HepG2 (cell line): Measurements from ENCODE around the gene CDC34. TPM values are rescaled to one million over a fixed set of nuclear protein-coding genes. Genes with fewer than 3 reads are reported as not detected.

Experiments
- AHR ChIP-seq: IDR thresholded peaks from 2 replicates; pipeline ENCODE4 v1.6.1; 2018; ENCODE audit warnings: missing genetic modification reagents, missing compliant biosample characterization
- AKNA ChIP-seq: sonication (generic); formaldehyde crosslinking; IDR thresholded peaks from 2 replicates; pipeline ENCODE4 v1.4.0; 2020; ENCODE audit warnings: missing genetic modification reagents, borderline replicate concordance
- DMAP1 ChIP-seq: IDR thresholded peaks from 2 replicates; pipeline ENCODE4 v1.6.1; 2016
- FOXM1 ChIP-seq: sonication (generic); formaldehyde crosslinking; IDR thresholded peaks from 2 replicates; pipeline ENCODE4 v1.5.0; 2020; ENCODE audit warnings: missing genetic modification reagents
- FOXO1 ChIP-seq: sonication (generic); formaldehyde crosslinking; IDR thresholded peaks from 2 replicates; pipeline ENCODE4 v1.4.0; 2020; ENCODE audit warnings: missing genetic modification reagents
- MAX ChIP-seq: IDR thresholded peaks from 2 replicates; pipeline ENCODE4 v1.6.1; 2012; ENCODE audit warnings: inconsistent platforms
- MAZ ChIP-seq, 2 experiments: sonication (generic) in 1 of 2; formaldehyde crosslinking in 1 of 2; IDR thresholded peaks; 2 replicates each; pipeline versions ENCODE4 v1.5.0 to v1.6.1; 2012 to 2020; ENCODE audit warnings: low read depth in 2 of 2, mild to moderate bottlenecking in 2 of 2, borderline replicate concordance in 1 of 2, improper control_type of control experiment in 1 of 2, low read length in 1 of 2, missing genetic modification reagents in 1 of 2, moderate library complexity in 1 of 2
- NRL ChIP-seq: sonication (generic); formaldehyde crosslinking; IDR thresholded peaks from 2 replicates; pipeline ENCODE4 v1.5.0; 2020; ENCODE audit warnings: missing genetic modification reagents, mild to moderate bottlenecking, moderate library complexity, borderline replicate concordance
- RBFOX2 ChIP-seq: fragments of 200-400 bp; formaldehyde crosslinking; IDR thresholded peaks from 2 replicates; pipeline ENCODE4 v1.6.1; 2017; ENCODE audit warnings: low read depth, mild to moderate bottlenecking, low read length
- TP53 ChIP-seq: sonication (generic); formaldehyde crosslinking; conservative IDR thresholded peaks from 2 replicates; pipeline ENCODE4 v1.4.0; 2020; ENCODE audit warnings: missing genetic modification reagents
- ZFP91 ChIP-seq: sonication (generic); formaldehyde crosslinking; IDR thresholded peaks from 2 replicates; pipeline ENCODE4 v1.9.0; 2022; ENCODE audit warnings: missing genetic modification reagents, mild to moderate bottlenecking, borderline replicate concordance
- ZNF160 ChIP-seq: sonication (generic); formaldehyde crosslinking; IDR thresholded peaks from 2 replicates; pipeline ENCODE4 v1.8.0; 2022; ENCODE audit warnings: mild to moderate bottlenecking, inconsistent platforms, missing genetic modification reagents
- ZNF563 ChIP-seq: sonication (generic); formaldehyde crosslinking; IDR thresholded peaks from 2 replicates; pipeline ENCODE4 v1.8.0; 2022; ENCODE audit warnings: mild to moderate bottlenecking, moderate library complexity, missing genetic modification reagents
- ZNF564 ChIP-seq: sonication (generic); formaldehyde crosslinking; IDR thresholded peaks from 2 replicates; pipeline ENCODE4 v1.8.1; 2023; ENCODE audit warnings: mild to moderate bottlenecking, missing genetic modification reagents
- ZNF747 ChIP-seq: sonication (generic); formaldehyde crosslinking; IDR thresholded peaks from 2 replicates; pipeline ENCODE4 v1.8.1; 2023; ENCODE audit warnings: missing genetic modification reagents, mild to moderate bottlenecking, borderline replicate concordance
- ZNF782 ChIP-seq: sonication (generic); formaldehyde crosslinking; IDR thresholded peaks from 2 replicates; pipeline ENCODE4 v1.4.0; 2020; ENCODE audit warnings: missing genetic modification reagents, mild to moderate bottlenecking, borderline replicate concordance
- polyA plus RNA-seq, 8 experiments: library from polyadenylated mRNA; depleted of rRNA in 3 of 8; stranded (reverse) in 7 of 8; unstranded in 1 of 8; fragments of >200 nt; fragmentation: Illumina TruSeq in 4 of 8; extraction: Trizol in 4 of 8; gene quantifications; 2 replicates each; pipeline versions ENCODE4 v1.2.1 to v1.2.3, GENCODE V29; 2011 to 2016; ENCODE audit warnings: low read depth in 4 of 8, missing spikeins in 1 of 8, mixed read lengths in 1 of 8; ENCODE audit not compliant: insufficient read depth in 1 of 8
- total RNA-seq, 5 experiments: library from RNA; depleted of rRNA; stranded (reverse); fragments of >200 nt; fragmentation: Illumina TruSeq; extraction: Trizol; gene quantifications; 2 replicates each; pipeline ENCODE4 v1.2.3, GENCODE V29; 2016; ENCODE audit warnings: low read depth in 1 of 5
- TF ChIP-seq, protein P1 (sequence below): sonication (generic); formaldehyde crosslinking; IDR thresholded peaks from 2 replicates; pipeline ENCODE4 v1.8.1; 2023; ENCODE audit warnings: missing genetic modification reagents, mild to moderate bottlenecking, borderline replicate concordance
- TF ChIP-seq, protein P2 (sequence below): sonication (generic); formaldehyde crosslinking; IDR thresholded peaks from 2 replicates; pipeline ENCODE4 v1.9.0; 2021; ENCODE audit warnings: missing genetic modification reagents, borderline replicate concordance

The CDC34 gene
- total and polyA plus RNA-seq, 2 of the 13 experiments (the other 11 are each of a cell fraction or from before 2014, with no cell fraction given), result 138 to 150 TPM

DNA sequence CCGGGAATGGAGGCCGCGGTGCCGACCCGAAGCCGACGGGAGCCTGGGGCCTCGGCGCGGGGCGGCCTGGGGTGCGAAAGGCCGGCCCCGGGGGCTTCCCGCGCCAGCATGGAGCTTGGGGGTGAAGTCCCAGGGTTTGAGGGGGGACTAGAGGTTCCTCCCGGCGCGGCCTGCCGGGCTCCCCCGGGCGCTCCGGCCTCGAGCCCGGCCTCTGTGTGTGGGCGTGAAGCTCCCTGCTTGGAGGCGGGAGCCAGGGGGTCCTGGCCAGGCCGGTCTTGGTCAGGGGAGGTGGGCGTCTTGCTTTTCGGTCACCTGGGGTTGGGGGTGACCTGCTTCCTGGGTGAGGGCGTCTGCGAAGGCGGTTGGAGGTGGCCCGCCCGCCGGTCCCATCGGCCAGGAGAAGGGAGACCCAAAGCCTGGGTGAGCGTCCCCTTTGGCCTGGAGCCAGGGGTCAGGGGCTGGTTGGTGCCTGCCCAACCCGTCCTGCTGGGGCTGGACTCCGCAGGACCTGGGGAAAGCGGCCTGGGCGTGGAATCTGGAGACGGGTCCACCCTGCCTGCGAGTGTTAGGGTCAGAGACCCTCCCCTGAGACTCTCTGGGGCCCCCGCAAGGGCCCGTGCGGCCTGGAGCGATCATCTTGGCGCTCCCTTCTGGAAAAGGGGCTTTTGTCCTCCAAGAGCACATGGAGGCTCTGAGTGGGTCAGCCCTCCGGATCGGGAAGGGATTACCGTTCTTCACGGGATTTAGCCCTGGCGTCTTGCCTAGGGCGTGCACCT lies 41.4 kb downstream of the CDC34 start (continued):
- TF ChIP-seq TP53 (CRISPR knock-in tag) (no peak), FOXM1 (CRISPR knock-in tag) (no peak), DMAP1 (CRISPR knock-in tag) (peak; percentile 1; the same call in 1 of the 2 replicates), RBFOX2 (peak; percentile 50), ZNF782 (CRISPR knock-in tag) (0 out of 2 replicates have a peak, but pooled peaks have one; percentile 28), ZNF564 (CRISPR knock-in tag) (no peak), ZNF160 (CRISPR knock-in tag) (0 out of 2 replicates have a peak, but pooled peaks have one; percentile 28), NRL (CRISPR knock-in tag) (0 out of 2 replicates have a peak, but pooled peaks have one; percentile 47), AKNA (no peak), FOXO1 (CRISPR knock-in tag) (0 out of 2 replicates have a peak, but pooled peaks have one; percentile 16), AHR (0 out of 2 replicates have a peak, but pooled peaks have one; percentile 7), ZNF563 (peak; percentile 10; the same call in 1 of the 2 replicates), ZFP91 (CRISPR knock-in tag) (peak; percentile 19; the same call in 1 of the 2 replicates), MAX (peak; percentile 37), ZNF747 (CRISPR knock-in tag) (0 out of 2 replicates have a peak, but pooled peaks have one; percentile 26), MAZ (IDR thresholded peaks at IDR 0.05; ENCODE audit: borderline replicate concordance, low read depth, low read length) (no peak), MAZ (CRISPR knock-in tag; IDR thresholded peaks at IDR 0.05; ENCODE audit: low read depth) (0 out of 2 replicates have a peak, but pooled peaks have one; percentile 20)
- TF ChIP-seq, protein P1, sequence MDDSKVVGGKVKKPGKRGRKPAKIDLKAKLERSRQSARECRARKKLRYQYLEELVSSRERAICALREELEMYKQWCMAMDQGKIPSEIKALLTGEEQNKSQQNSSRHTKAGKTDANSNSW (CRISPR knock-in tag), result 0 out of 2 replicates have a peak, but pooled peaks have one; percentile 20
- TF ChIP-seq, protein P2, sequence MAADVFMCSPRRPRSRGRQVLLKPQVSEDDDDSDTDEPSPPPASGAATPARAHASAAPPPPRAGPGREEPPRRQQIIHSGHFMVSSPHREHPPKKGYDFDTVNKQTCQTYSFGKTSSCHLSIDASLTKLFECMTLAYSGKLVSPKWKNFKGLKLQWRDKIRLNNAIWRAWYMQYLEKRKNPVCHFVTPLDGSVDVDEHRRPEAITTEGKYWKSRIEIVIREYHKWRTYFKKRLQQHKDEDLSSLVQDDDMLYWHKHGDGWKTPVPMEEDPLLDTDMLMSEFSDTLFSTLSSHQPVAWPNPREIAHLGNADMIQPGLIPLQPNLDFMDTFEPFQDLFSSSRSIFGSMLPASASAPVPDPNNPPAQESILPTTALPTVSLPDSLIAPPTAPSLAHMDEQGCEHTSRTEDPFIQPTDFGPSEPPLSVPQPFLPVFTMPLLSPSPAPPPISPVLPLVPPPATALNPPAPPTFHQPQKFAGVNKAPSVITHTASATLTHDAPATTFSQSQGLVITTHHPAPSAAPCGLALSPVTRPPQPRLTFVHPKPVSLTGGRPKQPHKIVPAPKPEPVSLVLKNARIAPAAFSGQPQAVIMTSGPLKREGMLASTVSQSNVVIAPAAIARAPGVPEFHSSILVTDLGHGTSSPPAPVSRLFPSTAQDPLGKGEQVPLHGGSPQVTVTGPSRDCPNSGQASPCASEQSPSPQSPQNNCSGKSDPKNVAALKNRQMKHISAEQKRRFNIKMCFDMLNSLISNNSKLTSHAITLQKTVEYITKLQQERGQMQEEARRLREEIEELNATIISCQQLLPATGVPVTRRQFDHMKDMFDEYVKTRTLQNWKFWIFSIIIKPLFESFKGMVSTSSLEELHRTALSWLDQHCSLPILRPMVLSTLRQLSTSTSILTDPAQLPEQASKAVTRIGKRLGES (CRISPR knock-in tag), result no peak
